Neural progenitor cell (in vitro differentiated cells): ENCODE data around the gene AKAP9. TPM values are rescaled to one million over a fixed set of nuclear protein-coding genes. Genes with fewer than 3 reads are reported as not detected.

ENCODE experiments used
- DNase-seq: peaks from one replicate; pipeline ENCODE4 v3.0.0-alpha.2; 2016; ENCODE audit warnings: low spot score
- H2AFZ ChIP-seq: fragments of 200-600 bp; sonication (generic); replicated peaks from 2 replicates; pipeline ENCODE4 v1.6.1; 2016; ENCODE audit warnings: antibody characterized with exemption
- H3F3A ChIP-seq: fragments of 200-600 bp; sonication (generic); 2 replicates; pipeline ENCODE4 v1.6.1; 2016; ENCODE audit warnings: antibody characterized with exemption, low read depth
- H3K27ac ChIP-seq: fragments of 200-600 bp; sonication (generic); 2 replicates; pipeline ENCODE4 v1.5.1; 2016; ENCODE audit warnings: mild to moderate bottlenecking
- H3K27me3 ChIP-seq: fragments of 200-600 bp; sonication (generic); 2 replicates; pipeline ENCODE4 v1.6.1; 2016; ENCODE audit warnings: mild to moderate bottlenecking, moderate library complexity
- H3K36me3 ChIP-seq: fragments of 200-600 bp; sonication (generic); 2 replicates; pipeline ENCODE4 v1.5.1; 2016
- H3K4me1 ChIP-seq: fragments of 200-600 bp; sonication (generic); 2 replicates; pipeline ENCODE4 v1.6.1; 2016; ENCODE audit warnings: mixed run types
- H3K4me2 ChIP-seq: fragments of 200-600 bp; sonication (generic); 2 replicates; pipeline ENCODE4 v1.6.1; 2016
- H3K4me3 ChIP-seq: fragments of 200-600 bp; sonication (generic); 2 replicates; pipeline ENCODE4 v1.5.1; 2016
- H3K79me2 ChIP-seq: fragments of 200-600 bp; sonication (generic); 2 replicates; pipeline ENCODE4 v1.6.1; 2016; ENCODE audit warnings: low read depth
- H3K9ac ChIP-seq: fragments of 200-600 bp; sonication (generic); 2 replicates; pipeline ENCODE4 v1.6.1; 2016
- H3K9me3 ChIP-seq: fragments of 200-600 bp; sonication (generic); 2 replicates; pipeline ENCODE4 v1.5.1; 2016; ENCODE audit warnings: low read depth
- H4K20me1 ChIP-seq: fragments of 200-600 bp; sonication (generic); 2 replicates; pipeline ENCODE4 v1.6.1; 2016; ENCODE audit warnings: low read depth
- H3K27ac Mint-ChIP-seq: 3 replicates; pipeline ENCODE4 v1.8.0; 2021; ENCODE audit warnings: mixed read lengths
- H3K27me3 Mint-ChIP-seq: 2 replicates; pipeline ENCODE4 v1.8.0; 2022; ENCODE audit warnings: low read depth, mild to moderate bottlenecking, inconsistent platforms, moderate library complexity, mixed read lengths; ENCODE audit not compliant: insufficient read depth
- H3K36me3 Mint-ChIP-seq: 3 replicates; pipeline ENCODE4 v1.8.0; 2021; ENCODE audit warnings: mixed read lengths
- H3K4me1 Mint-ChIP-seq: 3 replicates; pipeline ENCODE4 v1.8.0; 2021; ENCODE audit warnings: mixed read lengths
- H3K4me3 Mint-ChIP-seq: 3 replicates; pipeline ENCODE4 v1.8.0; 2021; ENCODE audit warnings: mild to moderate bottlenecking, moderate library complexity, mixed read lengths
- H3K9me3 Mint-ChIP-seq: 3 replicates; pipeline ENCODE4 v1.8.0; 2020; ENCODE audit warnings: mixed read lengths
- EZH2 ChIP-seq: fragments of 200-600 bp; sonication (generic); IDR thresholded peaks from 2 replicates; pipeline ENCODE4 v1.6.1; 2017; ENCODE audit warnings: antibody characterized with exemption, mild to moderate bottlenecking, moderate library complexity
- EZH2phosphoT487 ChIP-seq: fragments of 200-600 bp; sonication (generic); IDR thresholded peaks from 2 replicates; pipeline ENCODE4 v1.6.1; 2017; ENCODE audit warnings: antibody characterized with exemption
- total RNA-seq: library from RNA; depleted of rRNA; stranded (reverse); fragments of >200 nt; gene quantifications from 2 replicates; pipeline ENCODE4 v1.2.3, GENCODE V29; 2015; ENCODE audit warnings: low replicate concordance
- TF ChIP-seq, protein P1 (sequence below): fragments of 200-600 bp; sonication (generic); IDR thresholded peaks from 2 replicates; pipeline ENCODE4 v1.5.1; 2017; ENCODE audit warnings: antibody characterized with exemption, mild to moderate bottlenecking

Gene AKAP9
- total RNA-seq, 1 donor from 2014 or later, result 93.4 TPM

- Mint-ChIP-seq H3K36me3 (no peaks in the 10 kb centered on the region), H3K27ac (no peak overlapping the region), H3K4me3 (no peak overlapping the region), H3K9me3 (no peaks in the 10 kb centered on the region), H3K27me3 (peaks cover 5% of the 10 kb centered on the region), H3K4me1 (no peaks in the 10 kb centered on the region)
- H3K79me2 ChIP-seq, result no peaks in the 10 kb centered on the region
- H3F3A ChIP-seq, result no peaks in the 10 kb centered on the region
- no peaks in the 10 kb centered on the region for H3K27me3 ChIP-seq
- H3K27ac ChIP-seq, result no peak overlapping the region
- no peak overlapping the region for H3K4me3 ChIP-seq
- peaks cover 4% of the 10 kb centered on the region for H3K4me1 ChIP-seq
- H3K9me3 ChIP-seq, result no peaks in the 10 kb centered on the region
- no peak overlapping the region for H3K4me2 ChIP-seq
- H4K20me1 ChIP-seq, result no peaks in the 10 kb centered on the region
- H3K36me3 ChIP-seq, result no peaks in the 10 kb centered on the region
- TF ChIP-seq EZH2 (no peak), EZH2phosphoT487 (no peak)
- TF ChIP-seq, protein P1, sequence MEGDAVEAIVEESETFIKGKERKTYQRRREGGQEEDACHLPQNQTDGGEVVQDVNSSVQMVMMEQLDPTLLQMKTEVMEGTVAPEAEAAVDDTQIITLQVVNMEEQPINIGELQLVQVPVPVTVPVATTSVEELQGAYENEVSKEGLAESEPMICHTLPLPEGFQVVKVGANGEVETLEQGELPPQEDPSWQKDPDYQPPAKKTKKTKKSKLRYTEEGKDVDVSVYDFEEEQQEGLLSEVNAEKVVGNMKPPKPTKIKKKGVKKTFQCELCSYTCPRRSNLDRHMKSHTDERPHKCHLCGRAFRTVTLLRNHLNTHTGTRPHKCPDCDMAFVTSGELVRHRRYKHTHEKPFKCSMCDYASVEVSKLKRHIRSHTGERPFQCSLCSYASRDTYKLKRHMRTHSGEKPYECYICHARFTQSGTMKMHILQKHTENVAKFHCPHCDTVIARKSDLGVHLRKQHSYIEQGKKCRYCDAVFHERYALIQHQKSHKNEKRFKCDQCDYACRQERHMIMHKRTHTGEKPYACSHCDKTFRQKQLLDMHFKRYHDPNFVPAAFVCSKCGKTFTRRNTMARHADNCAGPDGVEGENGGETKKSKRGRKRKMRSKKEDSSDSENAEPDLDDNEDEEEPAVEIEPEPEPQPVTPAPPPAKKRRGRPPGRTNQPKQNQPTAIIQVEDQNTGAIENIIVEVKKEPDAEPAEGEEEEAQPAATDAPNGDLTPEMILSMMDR, result no peak
- H2AFZ ChIP-seq, result no peak overlapping the region
- H3K9ac ChIP-seq, result no peak overlapping the region
- no peak for DNase-seq
Measured at GRCh38 chr7:91922857-91923256, 17.8 kb upstream of the AKAP9 start.

DNA sequence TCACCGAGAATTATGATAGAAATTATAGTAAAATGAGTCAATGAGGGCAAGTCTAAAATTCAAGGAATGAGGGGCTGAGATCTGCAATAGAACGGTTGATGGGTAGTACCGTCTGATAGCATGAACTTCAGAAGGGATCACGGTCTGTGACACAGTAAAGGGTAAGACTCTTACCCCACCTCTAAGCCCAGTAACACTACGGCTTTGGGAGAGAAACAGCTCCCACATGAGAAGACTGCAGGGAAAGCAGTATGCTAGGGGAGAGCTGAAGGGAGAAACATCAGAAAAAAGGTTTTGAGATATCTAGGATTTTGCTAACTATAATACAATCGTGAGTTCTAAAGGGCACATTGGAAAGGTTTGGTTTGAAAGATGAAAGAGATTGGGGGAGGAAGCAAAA lies 12.8 kb upstream of the AKAP9 start:
- H3K4me1 Mint-ChIP-seq, result no peaks in the 10 kb centered on the region

GRCh38 chr7:91929463-91929862 lies 11.2 kb upstream of the AKAP9 start:
- Histone ChIP-seq H4K20me1 (no peaks in the 10 kb centered on the region), H3K36me3 (no peaks in the 10 kb centered on the region), H3K4me2 (no peak overlapping the region), H2AFZ (no peak overlapping the region), H3K9ac (no peak overlapping the region), H3K79me2 (no peaks in the 10 kb centered on the region), H3K9me3 (no peaks in the 10 kb centered on the region), H3K27me3 (no peaks in the 10 kb centered on the region), H3K4me3 (no peak overlapping the region), H3F3A (no peaks in the 10 kb centered on the region), H3K4me1 (no peaks in the 10 kb centered on the region), H3K27ac (no peak overlapping the region)
- Mint-ChIP-seq H3K36me3 (no peaks in the 10 kb centered on the region), H3K4me3 (no peak overlapping the region), H3K9me3 (no peaks in the 10 kb centered on the region), H3K4me1 (no peaks in the 10 kb centered on the region), H3K27me3 (peaks cover 3% of the 10 kb centered on the region), H3K27ac (no peak overlapping the region)
- TF ChIP-seq EZH2phosphoT487, result no peak
- TF ChIP-seq, protein P1, result no peak
- no peak for TF ChIP-seq EZH2
- DNase-seq, result no peak

More for the DNA sequence above, 12.8 kb upstream of the AKAP9 start:
- DNase-seq, result no peak
- Histone ChIP-seq H3K79me2 (no peaks in the 10 kb centered on the region), H4K20me1 (no peaks in the 10 kb centered on the region), H3K9me3 (no peaks in the 10 kb centered on the region), H3K27me3 (no peaks in the 10 kb centered on the region), H2AFZ (no peak overlapping the region), H3K4me2 (no peak overlapping the region), H3K27ac (no peak overlapping the region), H3F3A (no peaks in the 10 kb centered on the region), H3K9ac (no peak overlapping the region), H3K4me1 (peaks cover 4% of the 10 kb centered on the region), H3K36me3 (no peaks in the 10 kb centered on the region), H3K4me3 (no peak overlapping the region)
- Mint-ChIP-seq H3K27me3 (peaks cover 3% of the 10 kb centered on the region), H3K4me3 (no peak overlapping the region), H3K27ac (no peak overlapping the region), H3K9me3 (no peaks in the 10 kb centered on the region), H3K36me3 (no peaks in the 10 kb centered on the region)
- TF ChIP-seq, protein P1, result no peak
- TF ChIP-seq EZH2phosphoT487, result no peak
- no peak for TF ChIP-seq EZH2
